Activated T-cell treated with anti-CD3 and anti-CD28 coated beads for 4 hours (primary cell): ENCODE data around the gene VASH1.

ENCODE experiments used
- DNase-seq: peaks from one replicate; pipeline ENCODE4 v3.0.0-alpha.2; 2020

The VASH1 gene

DNA sequence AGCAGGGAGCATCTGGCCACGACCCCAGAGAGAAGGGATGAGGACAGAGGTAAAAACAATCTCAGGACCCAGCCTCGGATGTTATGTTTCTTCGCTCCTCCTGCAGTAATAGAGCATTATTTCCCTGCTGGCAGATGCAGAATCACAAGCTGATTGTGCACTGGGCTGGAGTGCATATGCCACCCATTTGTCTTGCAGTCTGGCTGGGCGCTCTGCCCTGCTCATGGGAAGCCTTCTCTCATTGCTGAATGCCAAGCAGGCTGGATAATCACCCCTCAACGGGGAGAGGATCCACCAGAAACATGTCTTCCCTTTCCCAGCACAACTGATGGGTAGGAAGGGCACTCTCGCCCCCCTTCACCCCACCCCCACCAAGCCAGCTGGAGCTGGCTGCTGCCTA lies 8.5 kb upstream of the VASH1 start:
- no peak for DNase-seq

DNA sequence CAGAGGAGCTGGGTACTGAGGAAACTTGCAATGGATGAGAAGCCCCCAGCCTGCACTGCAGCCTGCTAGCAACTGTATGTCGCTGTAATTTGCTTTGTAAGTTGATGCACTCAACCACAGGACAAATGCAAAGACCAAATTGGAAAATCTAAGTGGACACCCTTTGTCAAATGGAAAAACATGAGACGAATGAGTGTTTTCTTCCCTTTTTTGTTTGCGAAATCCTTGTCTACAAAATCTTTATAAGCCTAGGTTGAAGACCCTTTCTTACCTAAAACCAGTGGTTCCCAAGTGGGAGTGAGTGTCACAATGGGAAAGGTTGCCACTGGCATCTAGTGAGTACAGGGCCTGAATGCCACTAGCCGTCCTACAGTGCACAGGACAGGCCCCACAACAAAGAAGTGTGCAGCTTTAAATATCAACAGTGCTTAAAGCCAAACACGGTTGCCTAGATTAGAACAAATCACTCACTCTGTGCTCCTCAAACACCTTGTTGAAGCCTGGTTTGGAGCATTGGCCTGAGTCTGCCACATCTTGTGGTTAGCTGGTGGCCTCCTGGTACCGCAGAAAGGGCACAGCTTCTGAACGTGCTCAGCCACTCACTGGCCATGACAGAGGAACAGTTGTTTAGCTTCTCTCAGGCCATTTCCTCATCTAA lies 7.6 kb upstream of the VASH1 start:
- DNase-seq, result no peak

DNA sequence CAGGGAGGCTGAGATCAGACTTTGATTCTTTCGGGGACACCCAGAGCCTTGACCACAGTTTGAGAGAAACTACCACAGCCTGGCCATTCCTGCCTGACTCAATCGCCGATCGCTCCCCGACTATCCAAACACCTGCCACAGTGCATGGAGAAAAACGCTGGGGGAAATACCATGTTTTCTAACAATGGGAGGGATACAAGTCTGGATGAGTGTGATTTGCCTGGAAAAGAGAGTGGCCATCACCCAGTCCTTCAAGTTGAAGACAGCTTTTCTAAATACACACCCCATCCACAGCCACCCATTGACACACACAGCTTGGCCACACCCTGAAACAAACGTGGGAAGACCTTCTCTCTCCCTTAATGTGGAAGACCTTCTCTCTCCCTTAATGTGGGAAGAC lies 6.7 kb upstream of the VASH1 start:
- no peak for DNase-seq

DNA sequence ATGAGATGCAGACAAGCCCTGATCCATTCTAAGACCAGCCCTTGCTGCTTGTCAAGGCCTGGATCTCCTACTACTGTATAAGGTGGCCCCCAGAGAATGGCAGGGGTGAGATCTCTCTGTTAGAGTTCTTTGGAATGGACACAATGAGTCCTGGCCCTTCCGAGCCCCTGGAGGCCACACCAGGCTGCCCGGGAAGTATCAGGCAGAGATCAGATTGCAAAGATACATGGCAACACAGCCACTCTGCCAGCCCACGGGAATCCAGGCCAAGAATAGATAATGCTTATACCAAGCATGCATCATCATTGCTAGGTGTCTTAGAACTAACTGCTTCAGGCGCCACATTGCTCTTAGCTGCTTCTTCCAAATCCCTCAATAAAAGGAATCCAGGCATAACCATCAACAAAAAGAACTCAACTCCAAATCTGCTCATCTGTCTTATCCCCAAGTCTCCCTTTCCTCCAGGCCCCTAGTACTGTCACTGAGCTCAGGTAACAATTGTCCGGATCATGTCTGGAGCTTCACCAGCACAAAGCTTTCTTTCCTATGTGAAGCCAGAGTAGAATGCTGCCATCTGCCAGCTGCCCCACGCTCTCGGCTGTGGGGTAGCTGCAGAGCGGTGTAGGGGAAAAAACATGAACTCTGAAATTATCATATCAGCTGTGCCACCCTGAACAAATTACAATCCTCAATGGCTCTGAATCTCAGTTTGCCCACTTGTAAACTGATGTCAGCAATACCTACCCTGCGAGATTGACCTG lies 5.5 kb upstream of the VASH1 start:
- DNase-seq, result no peak

DNA sequence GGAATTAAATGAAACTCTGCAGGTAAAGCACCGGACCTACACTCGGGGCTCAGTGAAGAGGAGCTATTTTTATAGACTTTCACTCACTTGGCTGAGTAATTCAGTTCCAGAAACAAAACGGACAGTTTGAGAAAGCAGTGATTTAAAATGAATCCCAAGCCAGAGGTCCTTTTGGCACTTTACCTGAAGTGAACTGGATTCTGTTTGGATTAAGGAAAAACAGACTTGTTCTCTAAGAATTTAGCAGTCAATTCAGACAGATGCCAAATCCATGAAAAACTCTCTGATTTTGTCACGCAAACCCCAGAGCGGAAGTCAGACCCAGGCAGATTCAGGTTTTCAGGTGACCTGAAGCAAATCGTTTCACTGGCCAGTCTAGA lies 4.9 kb upstream of the VASH1 start:
- no peak for DNase-seq

DNA sequence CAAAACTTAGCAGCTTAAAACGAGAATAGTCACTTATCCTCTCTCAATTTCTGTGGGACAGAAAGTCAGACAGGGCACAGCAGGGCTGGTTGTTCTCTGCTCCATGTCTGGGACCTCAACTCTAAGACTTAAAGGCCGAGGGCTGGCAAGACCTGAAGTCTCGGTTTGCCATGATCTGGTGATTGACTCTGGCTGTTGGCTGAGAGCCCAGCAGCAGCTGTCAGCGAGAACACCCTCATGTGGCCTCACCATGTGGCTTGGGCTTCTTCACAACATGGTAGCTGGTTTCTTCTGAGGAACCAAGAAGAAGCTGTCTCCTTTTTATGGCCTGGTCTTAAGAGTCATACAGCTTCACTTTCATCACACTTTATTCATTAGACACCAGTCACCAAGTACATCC lies 1.7 kb upstream of the VASH1 start:
- no peak for DNase-seq

DNA sequence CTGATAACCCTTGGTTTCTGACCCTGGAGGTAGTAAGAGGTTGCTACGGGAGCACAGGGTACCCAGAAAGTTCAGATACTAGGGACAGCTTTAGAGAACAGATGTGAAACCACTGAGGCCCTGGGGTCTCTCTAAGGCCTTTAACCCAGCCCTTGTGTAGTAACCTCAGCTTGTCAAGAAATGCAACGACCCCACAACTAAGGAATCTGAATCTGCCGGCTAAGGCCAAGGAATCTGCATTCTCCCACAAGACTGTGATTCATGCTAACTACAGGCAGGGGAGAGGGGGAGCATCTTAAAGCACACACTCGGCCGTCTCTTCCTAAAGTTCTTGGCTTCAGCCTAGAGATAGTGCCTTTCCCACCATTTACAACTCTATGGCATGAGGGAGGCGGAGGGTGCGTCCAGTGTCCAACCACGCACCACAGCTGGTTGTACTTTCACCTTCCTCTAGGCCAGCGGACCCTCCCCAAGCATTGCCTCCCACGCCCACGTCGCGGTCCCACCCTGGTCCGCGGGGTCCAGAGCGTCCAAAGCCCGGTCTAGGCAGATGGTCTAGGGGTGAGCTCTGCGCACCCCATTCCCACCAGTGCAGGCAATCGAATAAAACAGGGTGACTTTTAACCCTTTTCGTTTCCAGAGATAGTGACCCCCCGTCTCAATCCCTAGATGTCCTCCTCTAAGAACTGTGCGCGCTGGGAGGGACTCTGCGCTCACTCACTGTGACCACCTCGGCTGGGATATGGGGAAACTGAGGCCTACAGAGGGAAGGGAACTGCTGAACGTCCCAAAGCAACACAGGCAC lies 735 bp upstream of the VASH1 start:
- no peak for DNase-seq

DNA sequence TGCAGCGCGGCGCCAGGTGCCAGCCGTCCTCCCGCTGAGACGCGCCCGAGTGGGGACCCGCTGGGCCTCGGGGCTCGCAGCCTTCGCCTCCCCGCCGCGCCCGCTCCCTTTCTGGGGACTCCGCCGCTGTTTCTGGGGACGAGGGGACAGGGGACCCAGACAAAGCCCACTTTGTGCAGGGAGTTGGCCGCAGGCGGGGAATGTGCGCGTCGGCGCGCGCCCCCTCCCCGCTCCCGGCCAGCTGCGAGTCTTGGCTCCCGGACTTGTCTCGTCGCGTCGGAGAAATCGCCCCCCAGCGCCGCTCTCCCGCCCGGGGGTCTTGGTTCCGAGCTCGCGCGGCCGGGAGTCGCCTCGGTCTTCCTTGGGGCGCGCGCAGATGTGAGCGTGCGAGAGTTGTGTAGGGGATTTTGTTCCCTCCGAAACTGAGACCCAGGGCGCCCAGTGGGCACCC lies 717 bp downstream of the VASH1 start:
- DNase-seq, result no peak

DNA sequence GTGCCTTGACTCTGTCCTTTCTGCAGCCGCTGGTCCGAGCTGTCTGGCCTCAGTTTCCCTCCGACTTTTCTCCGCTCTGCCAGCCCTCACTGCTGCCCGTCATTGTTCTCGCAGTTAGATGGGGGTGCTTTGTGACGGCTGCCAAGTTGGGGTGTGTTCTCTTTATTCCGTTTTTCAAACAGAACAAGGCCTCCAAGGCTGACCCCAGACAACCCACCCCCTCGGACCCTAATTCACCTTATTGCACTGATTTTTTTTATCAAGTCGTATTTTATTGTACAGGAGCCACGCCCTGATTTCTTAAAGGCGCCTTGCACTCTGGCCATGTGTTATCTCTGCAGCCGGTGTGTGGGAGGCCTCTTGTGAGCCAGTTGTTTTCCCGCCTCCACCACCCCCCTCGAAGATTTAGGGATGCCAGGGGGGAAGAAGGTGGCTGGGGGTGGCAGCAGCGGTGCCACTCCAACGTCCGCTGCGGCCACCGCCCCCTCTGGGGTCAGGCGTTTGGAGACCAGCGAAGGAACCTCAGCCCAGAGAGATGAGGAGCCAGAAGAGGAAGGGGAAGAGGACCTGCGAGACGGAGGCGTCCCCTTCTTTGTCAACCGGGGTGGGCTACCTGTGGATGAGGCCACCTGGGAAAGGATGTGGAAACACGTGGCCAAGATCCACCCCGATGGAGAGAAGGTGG lies 1.3 kb downstream of the VASH1 start:
- DNase-seq, result no peak

DNA sequence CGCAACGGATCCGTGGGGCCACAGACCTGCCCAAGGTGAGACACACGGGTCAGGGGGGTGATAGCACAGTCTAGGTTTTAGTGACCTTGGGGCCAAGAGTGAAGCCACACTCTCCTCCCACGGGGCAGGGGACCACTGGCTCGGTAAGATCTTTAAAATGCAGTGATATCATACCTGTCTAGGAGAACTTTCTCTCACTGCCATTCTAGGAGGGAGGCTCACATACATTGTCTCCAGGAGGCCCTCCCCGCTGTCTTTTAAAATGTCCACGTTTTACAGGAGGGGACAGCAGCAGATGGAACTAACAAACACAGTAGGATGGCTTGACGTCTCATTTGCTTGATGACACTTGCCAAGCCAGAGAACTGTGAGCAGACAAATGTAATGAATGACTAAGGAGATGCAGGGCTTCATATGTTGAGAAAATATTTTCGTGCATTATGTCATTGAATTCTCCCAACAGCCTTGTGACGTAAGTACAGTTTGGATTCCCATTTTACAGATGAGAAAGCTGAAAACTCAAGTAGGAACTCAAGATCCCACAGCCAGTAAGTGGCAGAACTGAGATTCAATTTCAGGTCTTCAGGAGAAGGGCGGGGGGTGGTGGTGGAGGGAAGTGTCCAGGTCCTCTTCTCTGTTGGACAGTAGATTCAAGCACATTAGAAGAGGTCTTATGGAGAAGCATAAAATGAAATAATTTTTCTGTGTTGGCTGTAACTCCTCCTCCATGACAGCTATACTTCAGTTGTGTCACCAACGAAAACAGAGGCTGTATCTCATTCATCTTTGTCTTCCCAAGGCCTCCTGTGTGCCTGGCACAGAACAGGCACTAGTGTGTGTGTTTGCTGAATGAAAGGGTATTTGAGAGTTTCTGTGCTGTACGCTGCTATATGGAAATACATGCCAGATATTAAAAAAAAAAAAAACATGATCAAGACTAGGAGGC lies 2.1 kb downstream of the VASH1 start:
- no peak for DNase-seq

DNA sequence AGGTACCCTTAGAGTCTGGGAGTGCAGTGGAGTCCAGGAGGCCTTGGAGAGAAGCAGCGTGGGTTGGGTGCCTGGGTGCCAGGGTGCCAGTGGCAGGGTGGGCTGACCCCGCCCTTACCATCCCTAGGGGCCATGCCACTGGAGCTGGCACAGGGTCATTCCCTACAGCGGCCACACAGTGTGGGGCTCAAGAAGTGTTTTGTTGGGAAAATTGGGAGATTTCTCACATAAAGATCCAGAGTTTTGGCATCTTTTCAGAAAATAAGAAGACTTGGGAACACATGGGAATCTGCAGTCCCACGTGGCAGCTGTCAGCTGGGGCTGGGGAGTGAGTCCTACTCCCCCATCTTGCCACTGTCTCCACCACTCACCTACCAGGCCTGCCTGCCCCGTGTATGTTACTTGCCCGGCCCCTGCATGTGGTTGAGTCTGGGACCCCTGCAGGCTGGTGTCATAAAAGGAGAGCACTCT lies 4.2 kb downstream of the VASH1 start:
- DNase-seq, result no peak

DNA sequence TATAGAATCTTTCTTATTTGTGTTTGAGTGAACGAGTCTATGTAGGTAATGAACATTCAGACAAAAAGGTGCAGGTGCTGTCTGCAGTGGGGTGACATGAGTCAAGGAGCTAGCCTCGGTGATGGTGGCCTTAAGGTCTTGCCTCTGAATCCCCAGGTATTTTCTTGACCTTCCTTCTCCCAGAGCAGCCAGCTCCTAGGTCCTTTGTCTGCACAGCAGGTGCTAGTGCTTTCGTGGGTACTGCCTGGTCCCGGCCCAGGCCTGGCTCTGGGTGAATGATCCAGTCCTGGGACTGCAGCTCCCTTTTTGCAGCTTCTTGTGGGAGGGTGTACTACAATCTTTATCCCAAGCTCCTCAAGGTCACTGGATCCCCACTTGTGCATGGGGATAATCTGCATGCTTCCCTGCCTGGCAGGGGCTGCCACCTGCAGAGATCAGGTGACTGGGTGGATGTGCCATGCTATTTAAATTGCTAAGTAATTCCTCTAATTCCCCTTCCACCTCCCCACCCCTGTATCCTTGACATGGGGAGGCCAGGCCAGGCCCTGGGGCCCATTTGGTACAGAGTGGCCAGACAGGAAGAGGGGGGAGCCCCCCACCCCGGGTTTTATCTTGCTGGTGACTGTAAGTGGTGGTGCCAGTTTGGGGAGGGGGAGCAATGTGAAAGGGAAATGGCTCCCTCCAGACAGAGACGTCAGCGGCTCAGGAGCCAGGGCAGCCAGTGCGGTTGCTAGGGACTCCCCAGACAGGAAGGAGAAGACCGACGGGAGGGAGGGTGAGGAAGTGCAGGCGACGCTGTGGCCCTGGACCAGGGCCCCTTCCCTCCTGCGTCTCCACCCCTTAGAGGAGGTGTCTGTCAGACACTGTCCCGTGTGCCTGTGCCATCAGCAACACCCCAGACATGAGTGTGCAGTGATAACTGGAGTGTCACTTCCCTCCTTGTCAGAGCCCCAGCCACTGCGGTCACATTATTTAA lies 6.7 kb downstream of the VASH1 start:
- no peak for DNase-seq

DNA sequence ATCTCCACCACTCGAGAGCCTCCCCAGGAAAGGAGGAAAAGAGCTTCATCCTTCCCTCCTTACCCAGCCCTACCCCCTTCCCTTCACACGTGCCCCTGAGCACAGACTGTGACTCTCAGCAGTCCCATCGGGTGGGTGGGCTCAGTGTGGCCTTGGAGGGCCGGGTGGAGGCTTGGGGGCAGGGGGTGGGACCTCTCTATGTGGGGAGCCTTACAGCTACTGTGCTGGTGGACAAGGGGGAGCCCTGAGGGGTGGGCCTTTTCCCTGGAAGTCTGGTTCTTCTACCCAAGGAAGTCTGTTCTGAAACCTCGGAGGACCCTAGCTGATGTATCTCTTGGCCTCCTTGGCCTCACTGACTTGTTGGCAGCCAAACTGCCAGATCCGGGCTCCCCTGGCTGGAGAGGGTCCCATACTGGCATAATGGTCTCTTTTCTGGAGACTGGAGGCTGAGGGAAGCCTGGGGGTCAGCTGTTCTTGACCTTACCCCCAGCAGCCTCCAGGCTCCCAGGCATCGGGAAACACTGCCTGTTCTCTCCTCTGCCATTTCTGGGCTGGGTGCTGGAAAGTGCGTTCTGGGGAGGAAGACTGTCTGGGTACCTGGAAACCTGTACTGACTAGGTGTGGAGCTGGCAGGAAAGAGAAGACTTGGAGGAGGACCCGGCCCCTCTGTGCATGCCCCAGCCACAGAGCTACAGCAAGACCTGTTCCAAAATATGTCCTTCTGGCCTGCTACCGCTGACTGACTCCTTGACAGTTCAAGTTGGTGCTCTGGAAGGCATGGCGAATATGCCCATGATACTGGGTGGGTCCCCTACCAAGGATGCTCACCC lies 7.6 kb downstream of the VASH1 start:
- DNase-seq, result no peak

DNA sequence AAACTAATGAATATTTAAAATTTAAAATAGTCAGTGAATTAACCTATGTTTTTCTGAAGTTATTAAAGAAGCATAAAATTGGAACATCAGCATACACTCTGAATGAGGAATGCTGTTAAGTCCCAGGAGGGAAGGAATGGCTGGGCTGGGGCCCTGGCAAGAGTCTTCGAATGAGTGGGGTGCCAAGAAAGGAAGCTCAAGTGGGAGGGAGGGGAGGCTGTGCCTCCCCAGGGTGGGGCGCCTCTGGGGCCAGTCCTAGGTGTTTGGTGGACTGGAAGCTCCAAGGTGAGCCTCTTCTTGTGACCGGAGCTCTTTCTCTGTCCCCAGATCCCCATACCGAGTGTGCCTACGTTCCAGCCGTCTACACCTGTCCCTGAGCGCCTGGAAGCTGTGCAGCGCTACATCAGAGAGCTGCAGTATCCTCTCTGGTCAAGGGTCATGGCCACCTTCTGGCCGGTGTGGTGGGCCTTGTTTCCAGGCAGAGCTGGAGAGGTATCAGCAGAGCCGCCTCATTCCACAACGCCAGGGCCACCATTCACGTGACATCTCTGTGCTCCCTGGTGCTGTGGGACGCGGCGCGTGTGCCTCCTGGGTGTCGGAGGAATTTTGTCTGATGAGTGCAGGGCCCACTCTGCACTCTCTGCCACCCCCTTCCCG lies 8.5 kb downstream of the VASH1 start:
- no peak for DNase-seq

DNA sequence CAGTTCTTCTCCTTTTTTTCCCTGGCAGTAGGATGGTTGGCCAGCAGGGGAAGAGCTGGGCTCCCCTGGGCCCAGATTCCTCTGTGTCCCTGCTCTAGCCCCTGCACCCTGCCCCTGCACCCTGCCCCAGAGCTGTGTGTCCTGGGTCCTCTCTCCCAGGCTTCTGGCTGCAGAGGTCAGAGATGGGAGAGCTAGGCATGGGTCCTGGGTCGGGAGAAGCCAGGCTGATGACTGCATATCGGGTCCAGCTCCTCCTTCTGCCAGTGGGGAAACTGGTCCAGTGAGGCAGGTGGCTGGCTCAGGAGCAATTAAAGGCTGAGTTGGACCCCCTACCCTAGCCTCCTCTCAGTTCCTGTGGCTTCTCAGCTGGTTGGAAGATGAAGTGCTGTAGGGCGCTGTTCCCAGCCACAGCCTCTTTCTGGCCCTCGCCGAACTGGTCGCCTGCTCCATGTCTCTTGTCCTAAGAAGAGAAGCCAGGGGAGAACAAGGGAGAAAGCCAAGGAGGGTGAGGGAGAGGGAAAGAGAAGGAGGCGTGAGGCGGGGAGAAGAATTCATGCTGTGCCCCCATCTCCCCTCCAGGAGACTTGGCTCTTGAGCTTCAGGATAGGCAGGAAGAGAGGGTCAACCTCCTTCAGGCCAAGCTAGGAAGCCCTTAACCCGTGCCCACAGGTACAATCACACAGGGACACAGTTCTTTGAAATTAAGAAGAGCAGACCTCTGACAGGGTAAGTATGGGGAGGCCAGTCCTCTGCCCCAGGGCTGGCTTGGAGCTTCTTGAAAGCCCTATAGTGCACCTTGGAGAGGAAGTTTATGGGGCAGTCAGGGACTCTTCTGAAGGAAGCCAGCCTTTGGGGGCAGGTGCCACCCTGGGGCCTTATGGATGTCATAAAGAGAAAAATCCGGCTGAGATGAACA lies 9.5 kb downstream of the VASH1 start:
- no peak for DNase-seq

DNA sequence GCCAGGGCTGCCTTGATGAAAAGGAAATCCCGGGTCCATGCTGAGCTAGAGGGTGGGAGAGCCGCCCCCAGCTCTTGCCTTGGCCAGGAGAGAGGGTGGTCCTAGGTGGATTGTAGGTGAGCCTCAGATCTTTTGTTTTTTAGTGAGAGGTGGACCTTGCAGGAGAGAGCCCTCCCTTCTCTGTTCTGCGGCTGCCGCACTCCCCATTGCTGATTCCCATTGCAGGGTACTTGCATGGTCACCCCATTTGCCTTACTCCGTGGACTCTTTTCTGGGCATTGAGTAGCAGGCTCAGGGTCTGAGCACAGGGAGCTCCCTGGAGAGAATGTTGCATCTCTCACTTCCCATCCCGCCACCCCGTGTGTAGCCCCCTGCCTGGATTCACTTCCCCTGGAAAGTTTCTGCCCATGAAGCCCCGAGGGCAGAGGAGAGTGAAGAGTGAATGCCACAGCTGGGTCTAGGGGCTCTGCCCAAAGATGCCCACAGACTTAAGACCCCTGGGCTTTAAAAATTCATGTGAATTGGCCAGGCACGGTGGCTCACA lies 10.2 kb downstream of the VASH1 start:
- DNase-seq, result no peak

DNA sequence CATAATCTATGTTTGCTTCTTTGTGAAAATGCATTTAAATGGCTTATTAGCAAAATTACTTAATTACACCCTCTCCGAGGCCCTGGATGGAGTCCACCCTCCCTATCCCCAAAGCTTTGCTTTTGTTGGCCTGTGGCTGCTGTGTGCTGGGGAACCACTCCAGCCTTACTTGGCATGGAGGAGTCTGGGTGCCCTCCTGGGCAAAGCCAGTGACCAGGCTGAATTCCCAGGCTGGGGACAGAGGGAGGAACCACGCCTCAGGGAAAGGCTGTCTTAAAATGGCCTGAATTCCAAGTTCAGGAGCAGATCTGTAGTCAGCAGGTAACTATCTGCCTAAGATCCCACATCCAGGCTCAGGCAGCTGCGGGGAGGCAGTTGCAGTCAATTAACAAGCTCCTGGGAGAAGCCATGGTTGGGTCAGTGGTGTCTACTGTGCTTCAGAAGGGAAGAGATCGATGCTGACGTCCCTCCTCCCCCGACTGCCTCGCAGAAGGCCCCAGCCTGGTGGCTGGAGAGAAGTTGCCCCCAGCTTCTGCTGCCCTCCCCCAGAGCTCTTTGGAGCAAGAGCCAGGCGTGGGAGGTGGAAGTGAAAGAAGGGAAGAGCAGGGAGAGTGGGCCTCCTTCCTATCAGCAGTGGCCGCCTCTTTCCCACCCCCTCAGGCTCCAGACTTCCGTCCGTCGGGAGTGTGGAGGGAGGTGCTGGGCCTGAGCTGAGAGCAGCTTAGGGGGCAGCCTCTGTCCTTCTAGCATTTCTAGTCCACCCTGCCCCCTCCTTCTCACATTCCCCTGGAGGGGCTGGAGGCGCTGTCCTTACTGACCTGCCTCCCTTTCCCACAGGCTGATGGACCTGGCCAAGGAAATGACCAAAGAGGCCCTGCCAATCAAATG lies 11.3 kb downstream of the VASH1 start:
- DNase-seq, result no peak
